SK-N-SH treated with all-trans-retinoic acid at 6 μM for 48 hours (cell line): ENCODE data around the gene COPZ2.

ENCODE experiments used
- ATAC-seq: fragments of 200-7000 bp; cut with Tn5 transposase; 3 replicates; pipeline ENCODE4 v1.9.1; 2020; ENCODE audit warnings: mild to moderate bottlenecking, moderate library complexity
- ARNTL ChIP-seq: fragments of 450-650 bp; formaldehyde crosslinking; IDR thresholded peaks from 2 replicates; pipeline ENCODE4 v1.5.0; 2020; ENCODE audit warnings: low read depth, mild to moderate bottlenecking, moderate library complexity, borderline replicate concordance
- BACH2 ChIP-seq: fragments of 250-450 bp; sonication (Bioruptor Pico); IDR thresholded peaks from 2 replicates; pipeline ENCODE4 v1.9.0; 2021; ENCODE audit warnings: mild to moderate bottlenecking, borderline replicate concordance
- CREB5 ChIP-seq: fragments of 250-450 bp; sonication (Bioruptor Pico); IDR thresholded peaks from 2 replicates; pipeline ENCODE4 v1.5.1; 2020; ENCODE audit warnings: low read depth, mild to moderate bottlenecking, moderate library complexity
- CSDC2 ChIP-seq: fragments of 250-450 bp; sonication (Bioruptor Pico); IDR thresholded peaks from 2 replicates; pipeline ENCODE4 v1.5.0; 2020; ENCODE audit warnings: mild to moderate bottlenecking, moderate library complexity
- CSRNP3 ChIP-seq: fragments of 250-450 bp; sonication (Bioruptor Pico); IDR thresholded peaks from 2 replicates; pipeline ENCODE4 v1.5.1; 2021; ENCODE audit warnings: mild to moderate bottlenecking, moderate library complexity
- ESRRG ChIP-seq: fragments of 250-450 bp; sonication (Bioruptor Pico); IDR thresholded peaks from 2 replicates; pipeline ENCODE4 v1.6.1; 2021; ENCODE audit warnings: mild to moderate bottlenecking
- GLIS3 ChIP-seq: fragments of 250-450 bp; sonication (Bioruptor Pico); IDR thresholded peaks from 2 replicates; pipeline ENCODE4 v1.5.0; 2020; ENCODE audit warnings: mild to moderate bottlenecking, moderate library complexity
- ISL1 ChIP-seq: fragments of 250-450 bp; sonication (Bioruptor Pico); IDR thresholded peaks from 2 replicates; pipeline ENCODE4 v2.1.2; 2022; ENCODE audit warnings: mild to moderate bottlenecking, moderate library complexity
- OSR1 ChIP-seq: fragments of 250-450 bp; sonication (Bioruptor Pico); IDR thresholded peaks from 2 replicates; pipeline ENCODE4 v1.8.0; 2022; ENCODE audit warnings: moderate library complexity, mild to moderate bottlenecking, inconsistent platforms
- PATZ1 ChIP-seq: fragments of 250-450 bp; sonication (Bioruptor Pico); IDR thresholded peaks from 2 replicates; pipeline ENCODE4 v1.8.0; 2020; ENCODE audit warnings: mild to moderate bottlenecking, moderate library complexity, borderline replicate concordance
- POU6F1 ChIP-seq: fragments of 250-450 bp; sonication (Bioruptor Pico); IDR thresholded peaks from 2 replicates; pipeline ENCODE4 v1.8.0; 2021; ENCODE audit warnings: low read depth, mild to moderate bottlenecking, moderate library complexity, borderline replicate concordance
- PPARA ChIP-seq: fragments of 250-450 bp; sonication (Bioruptor Pico); IDR thresholded peaks from 2 replicates; pipeline ENCODE4 v1.5.0; 2020; ENCODE audit warnings: mild to moderate bottlenecking, borderline replicate concordance
- RARB ChIP-seq: fragments of 250-450 bp; sonication (Bioruptor Pico); IDR thresholded peaks from 2 replicates; pipeline ENCODE4 v1.8.0; 2021; ENCODE audit warnings: mild to moderate bottlenecking, moderate library complexity
- SNAI2 ChIP-seq: fragments of 250-450 bp; sonication (Bioruptor Pico); IDR thresholded peaks from 2 replicates; pipeline ENCODE4 v1.5.0; 2020; ENCODE audit warnings: mild to moderate bottlenecking, moderate library complexity
- TCF4 ChIP-seq: fragments of 250-450 bp; sonication (Bioruptor Pico); IDR thresholded peaks from 2 replicates; pipeline ENCODE4 v1.8.0; 2021; ENCODE audit warnings: mild to moderate bottlenecking, moderate library complexity, borderline replicate concordance
- TSHZ2 ChIP-seq: fragments of 250-450 bp; sonication (Bioruptor Pico); IDR thresholded peaks from 2 replicates; pipeline ENCODE4 v1.5.0; 2020; ENCODE audit warnings: mild to moderate bottlenecking, moderate library complexity
- ZC3H10 ChIP-seq: fragments of 250-450 bp; sonication (Bioruptor Pico); IDR thresholded peaks from 2 replicates; pipeline ENCODE4 v1.5.1; 2021; ENCODE audit warnings: mild to moderate bottlenecking, moderate library complexity
- ZFP3 ChIP-seq: fragments of 250-450 bp; sonication (Bioruptor Pico); IDR thresholded peaks from 2 replicates; pipeline ENCODE4 v1.5.0; 2020; ENCODE audit warnings: mild to moderate bottlenecking, moderate library complexity
- ZFP30 ChIP-seq: fragments of 450-650 bp; formaldehyde crosslinking; IDR thresholded peaks from 2 replicates; pipeline ENCODE4 v1.5.0; 2022; ENCODE audit warnings: mild to moderate bottlenecking, moderate library complexity
- ZNF565 ChIP-seq: fragments of 450-650 bp; formaldehyde crosslinking; conservative IDR thresholded peaks from 2 replicates; pipeline ENCODE4 v1.5.0; 2020; ENCODE audit warnings: low read depth, mild to moderate bottlenecking, moderate library complexity
- ZNF70 ChIP-seq: fragments of 450-650 bp; formaldehyde crosslinking; IDR thresholded peaks from 2 replicates; pipeline ENCODE4 v1.5.0; 2020; ENCODE audit warnings: mild to moderate bottlenecking, moderate library complexity
- ZNF8 ChIP-seq: fragments of 450-650 bp; formaldehyde crosslinking; IDR thresholded peaks from 2 replicates; pipeline ENCODE4 v1.5.0; 2020; ENCODE audit warnings: mild to moderate bottlenecking, moderate library complexity

The COPZ2 gene

GRCh38 chr17:48031966-48032365, 5.6 kb downstream of the COPZ2 start (continued):
- TF ChIP-seq POU6F1 (CRISPR knock-in tag) (no peak), PPARA (no peak), CSDC2 (CRISPR knock-in tag) (no peak), ZNF565 (CRISPR knock-in tag) (no peak), ZNF8 (CRISPR knock-in tag) (no peak), ISL1 (no peak), ZC3H10 (CRISPR knock-in tag) (no peak)

GRCh38 chr17:48030531-48030930, 7.1 kb downstream of the COPZ2 start:
- ATAC-seq = no peak
- no peak for TF ChIP-seq SNAI2
- TF ChIP-seq ZFP3 (CRISPR knock-in tag) = no peak
- no peak for TF ChIP-seq GLIS3 (CRISPR knock-in tag)
- no peak for TF ChIP-seq ZFP30 (CRISPR knock-in tag)
- no peak for TF ChIP-seq TCF4 (CRISPR knock-in tag)
- TF ChIP-seq OSR1 (CRISPR knock-in tag) = no peak
- TF ChIP-seq ZNF70 (CRISPR knock-in tag) = no peak
- TF ChIP-seq TSHZ2 (CRISPR knock-in tag) = no peak
- TF ChIP-seq CREB5 (CRISPR knock-in tag) = no peak
- TF ChIP-seq ARNTL (CRISPR knock-in tag) = no peak
- TF ChIP-seq CSRNP3 (CRISPR knock-in tag) = no peak
- no peak for TF ChIP-seq PPARA
- TF ChIP-seq PATZ1 (CRISPR knock-in tag) = no peak
- no peak for TF ChIP-seq ZNF565 (CRISPR knock-in tag)
- TF ChIP-seq BACH2 (CRISPR knock-in tag) = no peak
- TF ChIP-seq ESRRG = no peak
- no peak for TF ChIP-seq POU6F1 (CRISPR knock-in tag)
- TF ChIP-seq ZC3H10 (CRISPR knock-in tag) = no peak

- ATAC-seq = no peak
- TF ChIP-seq PPARA (no peak), OSR1 (CRISPR knock-in tag) (no peak), GLIS3 (CRISPR knock-in tag) (no peak), RARB (CRISPR knock-in tag) (no peak), ZC3H10 (CRISPR knock-in tag) (no peak), ZFP3 (CRISPR knock-in tag) (no peak), ZNF8 (CRISPR knock-in tag) (no peak), TSHZ2 (CRISPR knock-in tag) (no peak), CREB5 (CRISPR knock-in tag) (no peak), CSDC2 (CRISPR knock-in tag) (no peak), TCF4 (CRISPR knock-in tag) (no peak), ZFP30 (CRISPR knock-in tag) (no peak), ISL1 (no peak), SNAI2 (no peak)
Observed at GRCh38 chr17:48028736-48029135, 8.9 kb downstream of the COPZ2 start.
